PC-9 (cell line): ENCODE measurements around the gene ZNF93.
"Not testable (repeated sequence)": the region's sequence is repeated elsewhere in the genome, so short reads cannot be mapped to it uniquely, and the experiment has no call there.

ENCODE experiments used
- CTCF ChIP-seq: fragments of 200-600 bp; sonication (generic); conservative IDR thresholded peaks from 2 replicates; pipeline ENCODE4 v1.6.1; 2017; ENCODE audit warnings: mixed run types, antibody characterized with exemption, mild to moderate bottlenecking, moderate library complexity
- EZH2 ChIP-seq: fragments of 200-600 bp; sonication (generic); IDR thresholded peaks from 2 replicates; pipeline ENCODE4 v1.8.0; 2017; ENCODE audit warnings: antibody characterized with exemption, low read depth

DNA sequence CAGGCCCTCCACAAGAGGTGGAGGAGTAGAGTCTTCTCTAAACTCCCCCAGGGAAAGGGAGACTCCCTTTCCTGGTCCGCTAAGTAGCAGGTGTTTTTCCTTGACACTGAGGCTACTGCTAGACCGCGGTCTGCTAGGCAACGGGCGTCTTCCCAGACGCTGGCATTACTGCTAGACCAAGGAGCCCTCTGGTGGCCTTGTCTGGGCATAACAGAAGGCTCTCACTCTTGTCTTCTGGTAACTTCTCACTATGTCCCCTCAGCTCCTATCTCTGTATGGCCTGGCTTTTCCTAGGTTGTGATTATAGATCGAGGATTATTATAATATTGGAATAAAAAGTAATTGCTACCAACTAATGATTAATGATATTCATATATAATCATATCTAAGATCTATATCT lies 29.7 kb downstream of the ZNF93 start:
- 0 out of 2 replicates have a peak, but pooled peaks have one; percentile 37 for TF ChIP-seq CTCF
- TF ChIP-seq EZH2: not testable (repeated sequence)
